GM12878 (cell line): ENCODE data around the gene FANCF. TPM values are rescaled to one million over a fixed set of nuclear protein-coding genes. Genes with fewer than 3 reads are reported as not detected.

Experiments
- ATAC-seq: fragments of 200-7000 bp; cut with Tn5 transposase; 3 replicates; pipeline ENCODE4 v1.9.1; 2020; ENCODE audit warnings: mild to moderate bottlenecking, moderate library complexity
- BruUV-seq: library from RNA; stranded (reverse); fragments of 400-500 nt; replicated peaks from 2 replicates; lab custom pipeline; 2021; lab: Mats Ljungman, UMichigan
- CTCF ChIA-PET: fragments of 300-600 bp; sonication (Branson Sonifier 250); formaldehyde crosslinking; extraction: SDS; loops from one replicate; lab custom pipeline; 2021; ENCODE audit warnings: inconsistent platforms; lab: Yijun Ruan, JAX
- POLR2A ChIA-PET: fragments of 350-600 bp; formaldehyde crosslinking; extraction: SDS; loops from one replicate; lab custom pipeline; 2021; ENCODE audit warnings: inconsistent platforms; lab: Charles Lee
- RAD21 ChIA-PET: fragments of 300-600 bp; sonication (Branson Sonifier 250); formaldehyde crosslinking; loops from one replicate; lab custom pipeline; 2023; ENCODE audit warnings: antibody characterized with exemption; ENCODE audit not compliant: unreplicated experiment; lab: Charles Lee
- SMC1A ChIA-PET: fragments of 300-600 bp; sonication (Branson Sonifier 250); formaldehyde crosslinking; loops from one replicate; lab custom pipeline; 2023; ENCODE audit not compliant: unreplicated experiment, uncharacterized antibody; lab: Charles Lee
- DNase-seq: peaks from one replicate; pipeline ENCODE4 v3.0.0-alpha.2; 2011; ENCODE audit warnings: low read depth, low spot score
- FAIRE-seq: peaks from 3 replicates; lab custom pipeline; 2011; peaks lifted over from hg19 to GRCh38; lab: Jason Lieb, UNC
- H2AFZ ChIP-seq: 2 replicates; pipeline ENCODE4 v1.6.0; 2011; ENCODE audit warnings: low read depth, low read length, control low read depth; ENCODE audit not compliant: control insufficient read depth
- H3K27ac ChIP-seq: 2 replicates; pipeline ENCODE4 v1.5.1; 2011; ENCODE audit warnings: control low read depth; ENCODE audit not compliant: control insufficient read depth, insufficient read depth
- H3K27me3 ChIP-seq, 2 experiments: replicated peaks in 1 of 2; 2 replicates each; pipeline versions ENCODE4 v1.6.0 to v1.6.1; 2011; ENCODE audit warnings: low read length in 1 of 2; ENCODE audit not compliant: control insufficient read depth in 2 of 2, insufficient read depth in 2 of 2
- H3K36me3 ChIP-seq, 2 experiments: 2 replicates each; pipeline ENCODE4 v1.5.1; 2011; ENCODE audit warnings: low read length in 1 of 2; ENCODE audit not compliant: control insufficient read depth in 2 of 2, insufficient read depth in 2 of 2
- H3K4me1 ChIP-seq: 2 replicates; pipeline ENCODE4 v1.6.1; 2011; ENCODE audit warnings: mild to moderate bottlenecking, low read length, moderate library complexity, mixed read lengths; ENCODE audit not compliant: control insufficient read depth, insufficient read depth
- H3K4me2 ChIP-seq: 2 replicates; pipeline ENCODE4 v1.6.0; 2011; ENCODE audit warnings: control low read depth; ENCODE audit not compliant: control insufficient read depth, insufficient read depth
- H3K4me3 ChIP-seq: fragments of 200-600 bp; sonication (generic); 2 replicates; pipeline ENCODE4 v1.5.1; 2016
- H3K79me2 ChIP-seq: 2 replicates; pipeline ENCODE4 v1.6.0; 2011; ENCODE audit warnings: low read length; ENCODE audit not compliant: control insufficient read depth, insufficient read depth
- H3K9ac ChIP-seq: 2 replicates; pipeline ENCODE4 v1.8.0; 2011; ENCODE audit warnings: low read length, control low read depth, mixed read lengths; ENCODE audit not compliant: control insufficient read depth, insufficient read depth
- H3K9me3 ChIP-seq: replicated peaks from 3 replicates; pipeline ENCODE4 v1.5.1; 2011; ENCODE audit warnings: mild to moderate bottlenecking, low read length; ENCODE audit not compliant: control insufficient read depth, insufficient read depth
- H4K20me1 ChIP-seq: 2 replicates; pipeline ENCODE4 v1.6.0; 2011; ENCODE audit not compliant: control insufficient read depth, insufficient read depth
- CHD1 ChIP-seq: IDR thresholded peaks from 2 replicates; pipeline ENCODE4 v1.6.1; 2012; ENCODE audit warnings: low read depth, low read length, improper control_type of control experiment
- MTA3 ChIP-seq: IDR thresholded peaks from 2 replicates; pipeline ENCODE4 v1.6.1; 2012; ENCODE audit warnings: low read length, inconsistent platforms, borderline replicate concordance
- MXI1 ChIP-seq: fragments of 150-350 bp; IDR thresholded peaks from 2 replicates; pipeline ENCODE4 v1.6.1; 2011; ENCODE audit warnings: low read depth, mild to moderate bottlenecking, inconsistent platforms, low read length, improper control_type of control experiment
- NFYA ChIP-seq: IDR thresholded peaks from 2 replicates; pipeline ENCODE4 v1.6.1; 2011; ENCODE audit warnings: low read depth, mild to moderate bottlenecking, low read length, improper control_type of control experiment, borderline replicate concordance
- NR2C2 ChIP-seq: IDR thresholded peaks from 2 replicates; pipeline ENCODE4 v1.6.1; 2011; ENCODE audit warnings: borderline replicate concordance, low read depth; ENCODE audit not compliant: control insufficient read depth, insufficient read length
- POLR2AphosphoS5 ChIP-seq: IDR thresholded peaks from 2 replicates; pipeline ENCODE4 v1.6.1; 2011; ENCODE audit warnings: mild to moderate bottlenecking, low read length, inconsistent platforms
- SIX5 ChIP-seq: IDR thresholded peaks from 2 replicates; pipeline ENCODE4 v1.6.1; 2011; ENCODE audit warnings: mild to moderate bottlenecking, low read depth, low read length, moderate library complexity; ENCODE audit not compliant: severe bottlenecking
- SPI1 ChIP-seq: IDR thresholded peaks from 2 replicates; pipeline ENCODE4 v1.6.1; 2011; ENCODE audit warnings: low read depth, mild to moderate bottlenecking, low read length, moderate library complexity, borderline replicate concordance; ENCODE audit not compliant: insufficient read depth
- TCF12 ChIP-seq: IDR thresholded peaks from 2 replicates; pipeline ENCODE4 v1.6.1; 2011; ENCODE audit warnings: low read depth, mild to moderate bottlenecking, low read length
- WGBS: methylation state at CpG from one replicate; pipeline ENCODE4 v1.1.6; 2016; ENCODE audit warnings: low lambda C conversion rate; ENCODE audit not compliant: insufficient replicate concordance, insufficient coverage; ENCODE audit errors: missing lambda C conversion rate; 5-methylcytosine and 5-hydroxymethylcytosine counted together
- in situ Hi-C: fragments of 300-500 bp; cut with MboI; formaldehyde crosslinking; loops from 9 replicates; pipeline ENCODE4 v1.14.3; 2018; ENCODE audit warnings: mixed read lengths
- intact Hi-C: fragments of 100-400 bp; cut with micrococcal nuclease; formaldehyde crosslinking; loops from one replicate; pipeline ENCODE4 v1.14.2; 2022; ENCODE audit not compliant: unreplicated experiment
- polyA plus RNA-seq, 11 experiments: library from polyadenylated mRNA; depleted of rRNA in 4 of 11; unstranded in 6 of 11; stranded (reverse) in 5 of 11; fragments of >200 nt; fragmentation: Nextera tagmentation in 4 of 11; fragmentation: Illumina TruSeq in 1 of 11; extraction: Ambion mirVana in 4 of 11; extraction: Trizol in 1 of 11; gene quantifications; 1 replicate in 1 of 11; 2 replicates in 10 of 11; pipeline versions ENCODE4 v1.2.1 to v1.2.3, GENCODE V29; 2011 to 2016; ENCODE audit warnings: inconsistent platforms in 2 of 11, missing spikeins in 2 of 11, low read depth in 1 of 11
- total RNA-seq, 4 experiments: library from RNA; depleted of rRNA in 3 of 4; stranded (reverse); fragments of >200 nt in 3 of 4; fragmentation: Illumina TruSeq in 1 of 4; extraction: Trizol in 1 of 4; gene quantifications; 2 replicates each; pipeline versions ENCODE4 v1.2.1 to v1.2.3, GENCODE V29; 2013 to 2021
- TF ChIP-seq, protein P1 (sequence below): fragments of 450-650 bp; formaldehyde crosslinking; IDR thresholded peaks from 2 replicates; pipeline ENCODE4 v1.4.0; 2020; ENCODE audit warnings: mild to moderate bottlenecking, moderate library complexity
- TF ChIP-seq, protein P2 (sequence below): fragments of 450-650 bp; IDR thresholded peaks from 2 replicates; pipeline ENCODE4 v1.6.1; 2017; ENCODE audit warnings: antibody characterized with exemption, mild to moderate bottlenecking, moderate library complexity

FANCF gene
- total and polyA plus RNA-seq, 10 of the 15 experiments (the other 5 are each of a cell fraction or from before 2014, with no cell fraction given), result 1.6 to 19.9 (median 12.2) TPM

DNA sequence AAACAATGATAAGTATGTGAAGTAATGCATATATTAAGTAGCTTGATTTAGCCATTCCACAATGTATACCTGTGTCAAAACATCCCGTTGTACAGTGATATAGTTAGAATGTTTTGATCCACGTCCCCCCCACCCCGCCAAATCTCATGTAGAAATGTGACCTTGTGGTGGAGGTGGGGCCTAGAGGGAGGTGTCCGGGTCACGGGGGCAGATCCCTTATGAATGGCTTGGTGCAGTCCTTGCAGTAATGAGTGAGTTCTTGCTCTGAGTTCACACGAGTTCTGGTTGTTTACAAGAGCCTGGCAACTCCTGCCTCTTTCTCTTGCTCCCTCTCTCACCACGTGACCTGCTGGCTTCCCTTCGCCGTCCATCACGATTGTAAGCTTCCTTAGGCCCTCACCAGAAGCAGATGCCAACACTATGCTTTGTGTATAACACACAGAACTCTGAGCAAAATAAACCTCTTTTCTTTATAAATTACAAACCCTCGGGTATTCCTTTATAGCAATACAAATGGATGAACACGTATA is 41.6 kb downstream of the FANCF start:
- Histone ChIP-seq H4K20me1 (no peaks in the 10 kb centered on the region), H3K27ac (no peak overlapping the region), H3K27me3 (no peaks in the 10 kb centered on the region), H3K4me1 (no peaks in the 10 kb centered on the region), H3K4me2 (no peak overlapping the region), H3K9me3 (no peaks in the 10 kb centered on the region), H3K79me2 (no peaks in the 10 kb centered on the region), H2AFZ (no peak overlapping the region), H3K36me3 (no peaks in the 10 kb centered on the region), H3K9ac (no peak overlapping the region), H3K4me3 (no peak overlapping the region)
- WGBS, result 43% methylated on average over 12 of the region's 12 CpGs
- in situ Hi-C loops (no loop called here), intact Hi-C loops (no loop called here)
- no peak for DNase-seq
- TF ChIP-seq, protein P1, sequence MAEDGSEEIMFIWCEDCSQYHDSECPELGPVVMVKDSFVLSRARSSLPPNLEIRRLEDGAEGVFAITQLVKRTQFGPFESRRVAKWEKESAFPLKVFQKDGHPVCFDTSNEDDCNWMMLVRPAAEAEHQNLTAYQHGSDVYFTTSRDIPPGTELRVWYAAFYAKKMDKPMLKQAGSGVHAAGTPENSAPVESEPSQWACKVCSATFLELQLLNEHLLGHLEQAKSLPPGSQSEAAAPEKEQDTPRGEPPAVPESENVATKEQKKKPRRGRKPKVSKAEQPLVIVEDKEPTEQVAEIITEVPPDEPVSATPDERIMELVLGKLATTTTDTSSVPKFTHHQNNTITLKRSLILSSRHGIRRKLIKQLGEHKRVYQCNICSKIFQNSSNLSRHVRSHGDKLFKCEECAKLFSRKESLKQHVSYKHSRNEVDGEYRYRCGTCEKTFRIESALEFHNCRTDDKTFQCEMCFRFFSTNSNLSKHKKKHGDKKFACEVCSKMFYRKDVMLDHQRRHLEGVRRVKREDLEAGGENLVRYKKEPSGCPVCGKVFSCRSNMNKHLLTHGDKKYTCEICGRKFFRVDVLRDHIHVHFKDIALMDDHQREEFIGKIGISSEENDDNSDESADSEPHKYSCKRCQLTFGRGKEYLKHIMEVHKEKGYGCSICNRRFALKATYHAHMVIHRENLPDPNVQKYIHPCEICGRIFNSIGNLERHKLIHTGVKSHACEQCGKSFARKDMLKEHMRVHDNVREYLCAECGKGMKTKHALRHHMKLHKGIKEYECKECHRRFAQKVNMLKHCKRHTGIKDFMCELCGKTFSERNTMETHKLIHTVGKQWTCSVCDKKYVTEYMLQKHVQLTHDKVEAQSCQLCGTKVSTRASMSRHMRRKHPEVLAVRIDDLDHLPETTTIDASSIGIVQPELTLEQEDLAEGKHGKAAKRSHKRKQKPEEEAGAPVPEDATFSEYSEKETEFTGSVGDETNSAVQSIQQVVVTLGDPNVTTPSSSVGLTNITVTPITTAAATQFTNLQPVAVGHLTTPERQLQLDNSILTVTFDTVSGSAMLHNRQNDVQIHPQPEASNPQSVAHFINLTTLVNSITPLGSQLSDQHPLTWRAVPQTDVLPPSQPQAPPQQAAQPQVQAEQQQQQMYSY (CRISPR knock-in tag), result no peak
- no peak for TF ChIP-seq MTA3
- no peak for TF ChIP-seq CHD1
- TF ChIP-seq, protein P2, sequence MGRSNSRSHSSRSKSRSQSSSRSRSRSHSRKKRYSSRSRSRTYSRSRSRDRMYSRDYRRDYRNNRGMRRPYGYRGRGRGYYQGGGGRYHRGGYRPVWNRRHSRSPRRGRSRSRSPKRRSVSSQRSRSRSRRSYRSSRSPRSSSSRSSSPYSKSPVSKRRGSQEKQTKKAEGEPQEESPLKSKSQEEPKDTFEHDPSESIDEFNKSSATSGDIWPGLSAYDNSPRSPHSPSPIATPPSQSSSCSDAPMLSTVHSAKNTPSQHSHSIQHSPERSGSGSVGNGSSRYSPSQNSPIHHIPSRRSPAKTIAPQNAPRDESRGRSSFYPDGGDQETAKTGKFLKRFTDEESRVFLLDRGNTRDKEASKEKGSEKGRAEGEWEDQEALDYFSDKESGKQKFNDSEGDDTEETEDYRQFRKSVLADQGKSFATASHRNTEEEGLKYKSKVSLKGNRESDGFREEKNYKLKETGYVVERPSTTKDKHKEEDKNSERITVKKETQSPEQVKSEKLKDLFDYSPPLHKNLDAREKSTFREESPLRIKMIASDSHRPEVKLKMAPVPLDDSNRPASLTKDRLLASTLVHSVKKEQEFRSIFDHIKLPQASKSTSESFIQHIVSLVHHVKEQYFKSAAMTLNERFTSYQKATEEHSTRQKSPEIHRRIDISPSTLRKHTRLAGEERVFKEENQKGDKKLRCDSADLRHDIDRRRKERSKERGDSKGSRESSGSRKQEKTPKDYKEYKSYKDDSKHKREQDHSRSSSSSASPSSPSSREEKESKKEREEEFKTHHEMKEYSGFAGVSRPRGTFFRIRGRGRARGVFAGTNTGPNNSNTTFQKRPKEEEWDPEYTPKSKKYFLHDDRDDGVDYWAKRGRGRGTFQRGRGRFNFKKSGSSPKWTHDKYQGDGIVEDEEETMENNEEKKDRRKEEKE, result no peak
- TF ChIP-seq NFYA, result no peak
- TF ChIP-seq NR2C2, result no peak
- TF ChIP-seq POLR2AphosphoS5, result no peak
- TF ChIP-seq MXI1, result no peak
- no peak for TF ChIP-seq TCF12
- no peak for TF ChIP-seq SIX5
- TF ChIP-seq SPI1, result no peak
- ATAC-seq, result no peak
- CTCF ChIA-PET, result interaction anchor here (1.2 kb wide), 1 partner anchor 20 kb away, joined by 3 read pairs; no protein-coding TSS in a partner anchor
- POLR2A ChIA-PET, result no interaction called here
- no TSS peak for BruUV-seq
- SMC1A ChIA-PET, result interaction anchor here (1.9 kb wide), 1 partner anchor 37 kb away, joined by 8 read pairs; no protein-coding TSS in a partner anchor
- RAD21 ChIA-PET, result no interaction called here
- FAIRE-seq, result no peak
